HepG2 (cell line): ENCODE measurements around the gene TFDP1. TPM values are rescaled to one million over a fixed set of nuclear protein-coding genes. Genes with fewer than 3 reads are reported as not detected.

Experiments used
- ATM ChIP-seq: fragments of 450-650 bp; IDR thresholded peaks from 2 replicates; pipeline ENCODE4 v1.7.1; 2017; ENCODE audit warnings: mild to moderate bottlenecking, borderline replicate concordance
- JUNB ChIP-seq: sonication (generic); formaldehyde crosslinking; IDR thresholded peaks from 2 replicates; pipeline ENCODE4 v1.8.0; 2022; ENCODE audit warnings: missing genetic modification reagents, mild to moderate bottlenecking, borderline replicate concordance
- MTERF4 ChIP-seq: sonication (generic); formaldehyde crosslinking; IDR thresholded peaks from 2 replicates; pipeline ENCODE4 v1.8.0; 2023; ENCODE audit warnings: mild to moderate bottlenecking, missing genetic modification reagents
- PHF8 ChIP-seq: sonication (generic); formaldehyde crosslinking; IDR thresholded peaks from 2 replicates; pipeline ENCODE4 v1.5.0; 2020; ENCODE audit warnings: missing genetic modification reagents
- PRDM10 ChIP-seq: sonication (generic); formaldehyde crosslinking; IDR thresholded peaks from 2 replicates; pipeline ENCODE4 v1.4.0; 2020; ENCODE audit warnings: low read depth, missing genetic modification reagents
- RFX3 ChIP-seq: IDR thresholded peaks from 2 replicates; pipeline ENCODE4 v1.6.1; 2016; ENCODE audit warnings: missing biosample characterization, missing genetic modification reagents
- RNF219 ChIP-seq: sonication (generic); formaldehyde crosslinking; IDR thresholded peaks from 2 replicates; pipeline ENCODE4 v1.5.0; 2020; ENCODE audit warnings: mild to moderate bottlenecking, missing genetic modification reagents
- SKI ChIP-seq: fragments of 450-650 bp; IDR thresholded peaks from one replicate; pipeline ENCODE4 v1.6.1; 2018; ENCODE audit warnings: mild to moderate bottlenecking; ENCODE audit not compliant: partially characterized antibody
- SRY ChIP-seq: sonication (generic); formaldehyde crosslinking; IDR thresholded peaks from 2 replicates; pipeline ENCODE4 v1.8.0; 2022; ENCODE audit warnings: mild to moderate bottlenecking, missing genetic modification reagents
- TCF12 ChIP-seq, 2 experiments: fragments of 450-650 bp in 1 of 2; sonication (generic) in 1 of 2; formaldehyde crosslinking in 1 of 2; IDR thresholded peaks; 2 replicates each; pipeline versions ENCODE4 v1.6.1 to v1.8.0; 2017 to 2022; ENCODE audit warnings: antibody characterized with exemption in 1 of 2, mild to moderate bottlenecking in 1 of 2, missing genetic modification reagents in 1 of 2, moderate library complexity in 1 of 2
- ZNF331 ChIP-seq: sonication (generic); formaldehyde crosslinking; IDR thresholded peaks from 2 replicates; pipeline ENCODE4 v1.4.0; 2020; ENCODE audit warnings: missing genetic modification reagents
- ZNF441 ChIP-seq: sonication (generic); formaldehyde crosslinking; IDR thresholded peaks from 2 replicates; pipeline ENCODE4 v1.7.0; 2021; ENCODE audit warnings: missing genetic modification reagents, borderline replicate concordance
- polyA plus RNA-seq, 8 experiments: library from polyadenylated mRNA; depleted of rRNA in 3 of 8; stranded (reverse) in 7 of 8; unstranded in 1 of 8; fragments of >200 nt; fragmentation: Illumina TruSeq in 4 of 8; extraction: Trizol in 4 of 8; gene quantifications; 2 replicates each; pipeline versions ENCODE4 v1.2.1 to v1.2.3, GENCODE V29; 2011 to 2016; ENCODE audit warnings: low read depth in 4 of 8, missing spikeins in 1 of 8, mixed read lengths in 1 of 8; ENCODE audit not compliant: insufficient read depth in 1 of 8
- total RNA-seq, 5 experiments: library from RNA; depleted of rRNA; stranded (reverse); fragments of >200 nt; fragmentation: Illumina TruSeq; extraction: Trizol; gene quantifications; 2 replicates each; pipeline ENCODE4 v1.2.3, GENCODE V29; 2016; ENCODE audit warnings: low read depth in 1 of 5
- TF ChIP-seq, protein P1 (sequence below): sonication (generic); formaldehyde crosslinking; conservative IDR thresholded peaks from 2 replicates; pipeline ENCODE4 v1.4.0; 2020; ENCODE audit warnings: missing genetic modification reagents
- TF ChIP-seq, protein P2 (sequence below): sonication (generic); formaldehyde crosslinking; IDR thresholded peaks from 2 replicates; pipeline ENCODE4 v1.4.0; 2020; ENCODE audit warnings: missing genetic modification reagents

TFDP1 gene
- total and polyA plus RNA-seq, 2 of the 13 experiments (the other 11 are each of a cell fraction or from before 2014, with no cell fraction given), result 38.0 to 84.2 TPM

DNA sequence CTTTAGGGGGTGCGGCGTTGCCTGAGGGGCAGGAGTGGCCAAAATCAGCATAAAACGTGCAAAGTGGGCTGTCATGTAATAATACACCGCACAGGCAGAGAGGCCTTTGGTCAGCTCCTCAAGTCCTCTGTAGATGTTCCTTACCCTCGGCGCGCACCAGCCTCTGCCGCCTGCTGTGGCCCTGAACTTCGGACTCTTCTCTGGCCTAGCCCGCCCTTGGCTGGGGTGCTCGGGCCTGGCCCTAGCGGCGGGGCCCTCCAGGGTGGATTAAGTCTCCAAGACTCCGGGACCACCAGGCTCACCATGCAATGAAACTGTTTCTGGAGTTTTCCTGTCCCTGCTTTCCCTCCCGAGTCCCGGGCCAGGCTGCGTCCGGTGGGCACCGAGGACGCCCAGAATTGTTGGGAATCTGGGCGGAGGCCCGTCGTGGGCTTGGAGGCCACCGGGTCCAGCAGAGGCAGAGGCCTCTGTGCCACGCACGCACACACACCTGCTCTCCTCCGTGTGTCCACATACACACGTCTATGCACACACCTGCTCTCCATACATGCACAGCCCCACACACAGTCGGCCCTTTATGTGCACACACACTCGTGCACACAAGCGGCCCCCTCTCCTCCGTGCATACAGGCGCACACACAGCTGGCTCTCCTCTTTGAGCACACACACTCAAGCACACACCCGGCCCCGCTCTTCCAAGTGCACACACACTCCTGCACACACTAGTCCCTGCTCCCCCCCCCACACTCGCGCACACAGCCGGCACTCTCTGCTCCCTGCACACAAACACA is 1.5 kb upstream of the TFDP1 start (continued):
- TF ChIP-seq, protein P1, sequence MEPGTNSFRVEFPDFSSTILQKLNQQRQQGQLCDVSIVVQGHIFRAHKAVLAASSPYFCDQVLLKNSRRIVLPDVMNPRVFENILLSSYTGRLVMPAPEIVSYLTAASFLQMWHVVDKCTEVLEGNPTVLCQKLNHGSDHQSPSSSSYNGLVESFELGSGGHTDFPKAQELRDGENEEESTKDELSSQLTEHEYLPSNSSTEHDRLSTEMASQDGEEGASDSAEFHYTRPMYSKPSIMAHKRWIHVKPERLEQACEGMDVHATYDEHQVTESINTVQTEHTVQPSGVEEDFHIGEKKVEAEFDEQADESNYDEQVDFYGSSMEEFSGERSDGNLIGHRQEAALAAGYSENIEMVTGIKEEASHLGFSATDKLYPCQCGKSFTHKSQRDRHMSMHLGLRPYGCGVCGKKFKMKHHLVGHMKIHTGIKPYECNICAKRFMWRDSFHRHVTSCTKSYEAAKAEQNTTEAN (CRISPR knock-in tag), result peak; percentile 89; the same call in 1 of the 2 replicates
- TF ChIP-seq SKI, result no peak
- no peak for TF ChIP-seq ATM
- TF ChIP-seq, protein P2, sequence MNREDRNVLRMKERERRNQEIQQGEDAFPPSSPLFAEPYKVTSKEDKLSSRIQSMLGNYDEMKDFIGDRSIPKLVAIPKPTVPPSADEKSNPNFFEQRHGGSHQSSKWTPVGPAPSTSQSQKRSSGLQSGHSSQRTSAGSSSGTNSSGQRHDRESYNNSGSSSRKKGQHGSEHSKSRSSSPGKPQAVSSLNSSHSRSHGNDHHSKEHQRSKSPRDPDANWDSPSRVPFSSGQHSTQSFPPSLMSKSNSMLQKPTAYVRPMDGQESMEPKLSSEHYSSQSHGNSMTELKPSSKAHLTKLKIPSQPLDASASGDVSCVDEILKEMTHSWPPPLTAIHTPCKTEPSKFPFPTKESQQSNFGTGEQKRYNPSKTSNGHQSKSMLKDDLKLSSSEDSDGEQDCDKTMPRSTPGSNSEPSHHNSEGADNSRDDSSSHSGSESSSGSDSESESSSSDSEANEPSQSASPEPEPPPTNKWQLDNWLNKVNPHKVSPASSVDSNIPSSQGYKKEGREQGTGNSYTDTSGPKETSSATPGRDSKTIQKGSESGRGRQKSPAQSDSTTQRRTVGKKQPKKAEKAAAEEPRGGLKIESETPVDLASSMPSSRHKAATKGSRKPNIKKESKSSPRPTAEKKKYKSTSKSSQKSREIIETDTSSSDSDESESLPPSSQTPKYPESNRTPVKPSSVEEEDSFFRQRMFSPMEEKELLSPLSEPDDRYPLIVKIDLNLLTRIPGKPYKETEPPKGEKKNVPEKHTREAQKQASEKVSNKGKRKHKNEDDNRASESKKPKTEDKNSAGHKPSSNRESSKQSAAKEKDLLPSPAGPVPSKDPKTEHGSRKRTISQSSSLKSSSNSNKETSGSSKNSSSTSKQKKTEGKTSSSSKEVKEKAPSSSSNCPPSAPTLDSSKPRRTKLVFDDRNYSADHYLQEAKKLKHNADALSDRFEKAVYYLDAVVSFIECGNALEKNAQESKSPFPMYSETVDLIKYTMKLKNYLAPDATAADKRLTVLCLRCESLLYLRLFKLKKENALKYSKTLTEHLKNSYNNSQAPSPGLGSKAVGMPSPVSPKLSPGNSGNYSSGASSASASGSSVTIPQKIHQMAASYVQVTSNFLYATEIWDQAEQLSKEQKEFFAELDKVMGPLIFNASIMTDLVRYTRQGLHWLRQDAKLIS (CRISPR knock-in tag), result no peak
- TF ChIP-seq MTERF4 (CRISPR knock-in tag), result no peak
- no peak for TF ChIP-seq RFX3 (CRISPR knock-in tag)
- TF ChIP-seq ZNF441 (CRISPR knock-in tag), result no peak
- TF ChIP-seq JUNB (CRISPR knock-in tag), result no peak
- TF ChIP-seq SRY (CRISPR knock-in tag), result no peak
- TF ChIP-seq PHF8, result peak; percentile 69
- no peak for TF ChIP-seq TCF12 (IDR thresholded peaks at IDR 0.05)
- no peak for TF ChIP-seq TCF12 (CRISPR knock-in tag; IDR thresholded peaks at IDR 0.05)
- TF ChIP-seq RNF219 (CRISPR knock-in tag), result no peak
- no peak for TF ChIP-seq PRDM10
- no peak for TF ChIP-seq ZNF331 (CRISPR knock-in tag)
